HEK293T (cell line): ENCODE measurements around the gene RPUSD3.

ENCODE experiments used
- CTCF ChIA-PET: fragments of 350-600 bp; formaldehyde crosslinking; extraction: SDS; loops from one replicate; lab custom pipeline; 2021; ENCODE audit warnings: antibody characterized with exemption, inconsistent platforms; lab: Yijun Ruan, JAX
- POLR2A ChIA-PET: fragments of 350-600 bp; formaldehyde crosslinking; extraction: SDS; loops from one replicate; lab custom pipeline; 2020; ENCODE audit warnings: antibody characterized with exemption, inconsistent platforms; lab: Yijun Ruan, JAX
- DNase-seq: peaks from one replicate; pipeline ENCODE4 v3.0.0; 2012; ENCODE audit warnings: mixed read lengths; ENCODE audit errors: extremely low spot score
- ARNT ChIP-seq: fragments of 450-650 bp; IDR thresholded peaks from 2 replicates; pipeline ENCODE4 v1.6.1; 2017; ENCODE audit warnings: mild to moderate bottlenecking
- BHLHE40 ChIP-seq: fragments of 450-650 bp; IDR thresholded peaks from 2 replicates; pipeline ENCODE4 v1.6.1; 2016; ENCODE audit warnings: mild to moderate bottlenecking, moderate library complexity, borderline replicate concordance
- CTBP1 ChIP-seq: fragments of 450-650 bp; IDR thresholded peaks from 2 replicates; pipeline ENCODE4 v1.6.1; 2016; ENCODE audit warnings: borderline replicate concordance
- ELF4 ChIP-seq: fragments of 450-650 bp; IDR thresholded peaks from 2 replicates; pipeline ENCODE4 v1.6.1; 2017; ENCODE audit warnings: antibody characterized with exemption
- FOXA1 ChIP-seq: fragments of 450-650 bp; IDR thresholded peaks from 2 replicates; pipeline ENCODE4 v1.6.1; 2016; ENCODE audit warnings: mild to moderate bottlenecking
- FOXK2 ChIP-seq: fragments of 450-650 bp; IDR thresholded peaks from 2 replicates; pipeline ENCODE4 v1.6.1; 2016; ENCODE audit warnings: mild to moderate bottlenecking
- FOXM1 ChIP-seq: fragments of 450-650 bp; IDR thresholded peaks from 2 replicates; pipeline ENCODE4 v1.6.1; 2017; ENCODE audit warnings: mild to moderate bottlenecking, borderline replicate concordance
- L3MBTL2 ChIP-seq: fragments of 450-650 bp; conservative IDR thresholded peaks from 2 replicates; pipeline ENCODE4 v1.6.1; 2016; ENCODE audit warnings: mild to moderate bottlenecking
- LEF1 ChIP-seq: fragments of 450-650 bp; IDR thresholded peaks from 2 replicates; pipeline ENCODE4 v1.6.1; 2017; ENCODE audit warnings: mild to moderate bottlenecking, borderline replicate concordance
- NFRKB ChIP-seq: fragments of 450-650 bp; IDR thresholded peaks from 2 replicates; pipeline ENCODE4 v1.6.1; 2016; ENCODE audit warnings: mild to moderate bottlenecking, moderate library complexity
- PKNOX1 ChIP-seq: fragments of 450-650 bp; IDR thresholded peaks from 2 replicates; pipeline ENCODE4 v1.6.1; 2016
- SP1 ChIP-seq: fragments of 450-650 bp; IDR thresholded peaks from 2 replicates; pipeline ENCODE4 v1.6.1; 2017
- SUZ12 ChIP-seq: fragments of 450-650 bp; IDR thresholded peaks from 2 replicates; pipeline ENCODE4 v1.6.1; 2016; ENCODE audit warnings: mild to moderate bottlenecking
- TARDBP ChIP-seq: fragments of 450-650 bp; IDR thresholded peaks from 2 replicates; pipeline ENCODE4 v1.6.1; 2016

Gene RPUSD3

GRCh38 chr3:9810846-9811245, 33.0 kb downstream of the RPUSD3 start:
- POLR2A ChIA-PET = no interaction called here
- CTCF ChIA-PET = no interaction called here
- TF ChIP-seq CTBP1 (no peak), TARDBP (no peak), FOXK2 (no peak), ELF4 (no peak)

DNA sequence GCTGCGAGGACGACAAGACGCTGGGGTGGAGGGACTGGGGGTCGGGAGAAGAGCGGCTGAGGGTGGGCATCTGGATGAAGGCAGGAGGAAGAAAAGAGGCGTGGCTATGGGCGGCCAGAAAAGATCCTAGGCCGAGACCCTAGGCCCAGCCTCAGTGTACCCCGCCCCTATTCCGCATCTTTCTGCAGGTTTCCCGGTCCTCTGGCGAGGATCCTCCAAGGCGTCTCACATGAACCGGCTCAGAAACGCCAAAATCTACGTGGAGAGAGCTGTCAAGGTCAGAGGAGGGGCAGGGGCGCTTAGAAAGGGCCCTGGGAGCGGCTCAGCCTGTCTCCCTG, 33.4 kb downstream of the RPUSD3 start:
- DNase-seq = no peak
- TF ChIP-seq TARDBP (no peak), CTBP1 (no peak), NFRKB (no peak), BHLHE40 (no peak), L3MBTL2 (no peak), FOXA1 (no peak)
- CTCF ChIA-PET = no interaction called here
- POLR2A ChIA-PET = no interaction called here

More at GRCh38 chr3:9810846-9811245, 33.0 kb downstream of the RPUSD3 start:
- no peak for DNase-seq

GRCh38 chr3:9809615-9810432, 34.0 kb downstream of the RPUSD3 start, which contains the start of gene TTLL3:
TTLL3 (plus strand) TSS chr3:9810262; CDS start chr3:9810662, 400 bp downstream.
- DNase-seq = no peak
- ChIA-PET CTCF (no interaction called here), POLR2A (no interaction called here)
- TF ChIP-seq ELF4 (no peak), SP1 (no peak), CTBP1 (no peak), ARNT (no peak), BHLHE40 (no peak), TARDBP (no peak), FOXA1 (no peak), LEF1 (no peak), L3MBTL2 (no peak), FOXM1 (no peak), FOXK2 (no peak)

DNA sequence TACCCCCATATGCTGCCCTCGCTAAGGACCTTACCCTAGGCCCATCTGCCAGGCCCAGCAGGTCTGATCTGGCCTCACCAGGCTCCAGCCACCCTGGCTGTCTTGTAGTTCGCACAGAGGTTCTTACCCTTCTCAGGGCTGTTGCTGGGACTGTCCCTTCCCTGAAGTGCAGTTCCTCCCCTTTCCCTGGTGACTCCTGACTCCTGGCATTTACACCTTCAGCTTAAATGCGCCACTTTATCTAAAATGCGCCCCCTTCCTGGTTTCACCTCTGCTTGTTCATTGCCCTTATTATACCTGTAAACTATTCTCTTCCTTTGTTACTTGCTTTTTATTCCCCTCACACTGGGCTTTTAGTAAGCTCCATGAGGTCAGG, 34.6 kb downstream of the RPUSD3 start:
- DNase-seq = no peak
- ChIA-PET CTCF (no interaction called here), POLR2A (no interaction called here)
- no peak for TF ChIP-seq BHLHE40
- TF ChIP-seq L3MBTL2 = no peak
- TF ChIP-seq FOXM1 = no peak
- no peak for TF ChIP-seq ELF4
- TF ChIP-seq FOXK2 = no peak
- no peak for TF ChIP-seq SUZ12

DNA sequence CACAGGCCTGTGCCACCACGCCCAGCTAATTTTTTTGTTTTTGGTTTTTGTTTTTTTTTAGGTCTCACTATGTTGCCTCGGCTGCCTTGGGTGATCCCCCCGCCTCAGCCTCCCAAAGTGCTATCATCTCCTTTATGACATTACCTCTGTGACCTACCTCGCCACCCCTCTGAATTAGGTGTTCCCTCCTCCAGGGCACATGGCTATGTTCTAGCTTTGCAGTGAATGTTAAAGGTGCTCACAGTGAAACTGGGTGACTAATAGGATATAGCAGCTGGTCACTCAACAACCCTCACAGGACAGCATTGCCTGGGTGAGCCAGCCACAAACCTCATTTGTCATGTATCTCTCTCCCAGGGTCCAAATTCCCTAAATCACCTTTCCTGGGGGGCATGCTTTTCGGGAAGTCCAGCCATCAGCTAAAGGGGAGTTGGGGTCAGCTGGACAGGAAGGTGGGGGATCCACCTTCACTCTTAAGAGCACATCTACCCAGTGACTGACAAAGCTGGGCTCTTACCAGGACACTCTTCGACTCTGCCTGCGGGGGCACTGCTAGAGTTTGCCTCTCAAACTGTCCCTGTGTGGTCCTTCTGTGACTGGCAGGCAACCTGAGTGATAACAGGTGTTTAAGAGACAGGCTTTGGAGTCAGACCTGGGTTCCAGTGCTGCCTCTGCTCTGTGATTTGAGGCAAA, 35.3 kb downstream of the RPUSD3 start:
- ChIA-PET POLR2A (interaction anchor here (4.3 kb wide), 1 partner anchor 16 kb away, joined by 14 read pairs; the partner anchor contains the start of genes ARPC4 and TADA3), CTCF (interaction anchor here (0.7 kb wide), 1 partner anchor 434 kb away, joined by 3 read pairs; no protein-coding TSS in a partner anchor)
- peak; percentile 48 for DNase-seq
- TF ChIP-seq FOXK2 (no peak), PKNOX1 (0 out of 2 replicates have a peak, but pooled peaks have one; percentile 38)

DNA sequence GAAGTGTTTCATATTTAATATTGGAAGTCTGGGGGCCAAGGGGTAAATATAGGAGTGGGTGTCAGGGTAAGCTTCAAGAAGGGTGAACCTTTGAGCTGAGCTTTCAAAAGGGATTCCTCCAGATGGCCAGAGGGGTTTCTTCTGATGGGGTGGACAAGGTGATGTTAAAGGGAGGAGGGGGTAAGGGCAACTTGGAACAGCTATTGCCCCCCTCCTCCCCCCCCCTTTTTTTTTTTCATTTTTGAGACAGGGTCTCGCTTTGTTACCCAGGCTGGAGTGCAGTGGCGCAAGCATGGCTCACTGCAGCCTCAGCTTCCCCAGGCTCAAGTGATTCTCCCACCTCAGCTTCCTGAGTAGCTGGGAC, 35.8 kb downstream of the RPUSD3 start:
- TF ChIP-seq LEF1 = no peak
- no peak for TF ChIP-seq ARNT
- TF ChIP-seq NFRKB = no peak
- TF ChIP-seq BHLHE40 = no peak
- TF ChIP-seq SUZ12 = no peak
- no peak for TF ChIP-seq SP1
- no peak for TF ChIP-seq TARDBP
- no peak for TF ChIP-seq ELF4
- no peak for TF ChIP-seq PKNOX1
- ChIA-PET POLR2A (interaction anchor here (4.3 kb wide), 1 partner anchor 15 kb away, joined by 14 read pairs; the partner anchor contains the start of genes ARPC4 and TADA3), CTCF (interaction anchor here (0.7 kb wide), 1 partner anchor 434 kb away, joined by 3 read pairs; no protein-coding TSS in a partner anchor)
- DNase-seq = no peak

DNA sequence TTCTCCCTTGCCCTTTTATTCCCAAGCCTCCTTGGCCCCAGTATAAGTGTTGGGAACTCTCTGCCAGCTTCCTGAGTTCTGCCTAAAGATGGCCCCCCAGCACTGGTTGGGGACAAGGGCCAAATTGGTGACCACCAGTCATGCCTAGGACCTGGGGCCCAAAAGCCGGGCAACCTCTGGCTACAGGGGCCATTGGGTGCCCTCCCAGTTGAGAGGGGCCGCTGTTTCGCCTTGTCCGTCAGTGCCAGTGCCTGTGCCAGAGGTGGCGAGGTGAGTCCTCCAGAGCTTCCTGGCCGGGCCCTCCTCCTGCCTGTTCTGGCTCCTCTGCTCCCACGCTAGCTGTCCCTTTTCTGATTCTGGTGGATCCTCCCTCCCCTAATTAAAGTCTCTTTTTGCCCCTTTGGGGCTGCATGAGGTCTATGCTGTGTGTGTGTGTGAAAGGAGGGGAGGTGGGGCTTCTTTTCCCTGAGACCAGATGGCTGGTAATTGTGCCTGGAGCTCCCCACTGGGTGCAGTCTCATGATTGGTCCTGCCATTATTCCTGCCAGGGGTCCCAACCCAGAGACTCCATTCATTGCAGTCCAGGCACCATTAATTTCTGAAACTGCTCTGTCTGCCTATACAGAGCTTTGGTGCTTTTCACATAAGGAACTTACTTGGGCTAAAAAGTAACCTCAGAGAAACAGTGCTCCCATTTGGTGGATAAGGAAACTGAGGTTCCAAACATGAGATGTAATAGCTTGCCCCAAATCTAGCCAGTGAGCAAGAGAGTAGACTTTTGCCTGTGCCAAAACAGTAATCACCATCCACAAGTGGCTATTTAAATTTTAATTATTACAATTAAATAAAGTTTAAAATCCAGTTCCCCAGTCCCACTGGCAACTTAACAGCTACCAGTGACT, 36.9 kb downstream of the RPUSD3 start:
- no peak for TF ChIP-seq ELF4
- no peak for TF ChIP-seq BHLHE40
- no peak for DNase-seq
- CTCF ChIA-PET = no interaction called here
- POLR2A ChIA-PET = interaction anchor here (1.8 to 4.3 kb wide), 2 partner anchors 11 to 14 kb away, joined by 4 to 14 read pairs; partner anchors contain the start of genes ARPC4 and TADA3
